Mesenchymal stem cell (in vitro differentiated cells and primary cell): ENCODE data around the gene UBE2E2.

ENCODE experiments used
- DNase-seq: peaks from one replicate; pipeline ENCODE4 v3.0.0-alpha.2; 2013
- H2AFZ ChIP-seq: one replicate; pipeline ENCODE4 v1.6.1; 2013; ENCODE audit warnings: low read depth, mild to moderate bottlenecking, control low read depth, inconsistent platforms, low read length, moderate library complexity
- H2AK5ac ChIP-seq: 2 replicates; pipeline ENCODE4 v1.6.1; 2013; ENCODE audit warnings: low read length, moderate library complexity, mild to moderate bottlenecking, inconsistent platforms; ENCODE audit not compliant: severe bottlenecking
- H2BK120ac ChIP-seq: one replicate; pipeline ENCODE4 v1.6.1; 2013; ENCODE audit warnings: low read depth, mild to moderate bottlenecking, inconsistent platforms, low read length, moderate library complexity
- H2BK12ac ChIP-seq, 2 experiments: one replicate each; pipeline ENCODE4 v1.6.1; 2013; ENCODE audit warnings: inconsistent platforms in 2 of 2, low read length in 2 of 2, mild to moderate bottlenecking in 2 of 2, moderate library complexity in 2 of 2, control low read depth in 1 of 2
- H2BK15ac ChIP-seq: one replicate; pipeline ENCODE4 v1.6.1; 2013; ENCODE audit warnings: mild to moderate bottlenecking, low read depth, inconsistent platforms; ENCODE audit not compliant: poor library complexity, severe bottlenecking
- H2BK5ac ChIP-seq: 2 replicates; pipeline ENCODE4 v1.6.1; 2013; ENCODE audit warnings: low read depth, mild to moderate bottlenecking, low read length, control low read depth, inconsistent platforms; ENCODE audit not compliant: poor library complexity, severe bottlenecking
- H3K14ac ChIP-seq, 2 experiments: one replicate each; pipeline ENCODE4 v1.6.1; 2013; ENCODE audit warnings: inconsistent platforms in 2 of 2, low read length in 2 of 2, control low read depth in 1 of 2, mild to moderate bottlenecking in 1 of 2, moderate library complexity in 1 of 2
- H3K18ac ChIP-seq, 2 experiments: one replicate each; pipeline ENCODE4 v1.6.1; 2013; ENCODE audit warnings: inconsistent platforms in 2 of 2, low read length in 2 of 2, control low read depth in 1 of 2, low read depth in 1 of 2, mild to moderate bottlenecking in 1 of 2
- H3K23ac ChIP-seq, 2 experiments: one replicate each; pipeline ENCODE4 v1.6.1; 2013; ENCODE audit warnings: inconsistent platforms in 2 of 2, low read length in 2 of 2, mild to moderate bottlenecking in 2 of 2, moderate library complexity in 2 of 2, control low read depth in 1 of 2
- H3K27ac ChIP-seq: 2 replicates; pipeline ENCODE4 v1.5.1; 2013; ENCODE audit warnings: mild to moderate bottlenecking, moderate library complexity, low read length, control low read depth, inconsistent platforms; ENCODE audit not compliant: poor library complexity, severe bottlenecking
- H3K27me3 ChIP-seq, 2 experiments: 2 replicates each; pipeline versions ENCODE4 v1.6.1 to v1.7.0; 2013; ENCODE audit warnings: low read length in 2 of 2, mild to moderate bottlenecking in 2 of 2, moderate library complexity in 2 of 2, control low read depth in 1 of 2, inconsistent platforms in 1 of 2; ENCODE audit not compliant: control insufficient read depth in 1 of 2, insufficient read depth in 1 of 2
- H3K36me3 ChIP-seq, 2 experiments: 2 replicates each; pipeline versions ENCODE4 v1.6.1 to v1.7.0; 2013; ENCODE audit warnings: low read length in 2 of 2, control low read depth in 1 of 2, inconsistent platforms in 1 of 2, low read depth in 1 of 2, mild to moderate bottlenecking in 1 of 2; ENCODE audit not compliant: insufficient read depth in 2 of 2, control insufficient read depth in 1 of 2
- H3K4ac ChIP-seq, 2 experiments: one replicate each; pipeline ENCODE4 v1.6.1; 2013; ENCODE audit warnings: inconsistent platforms in 2 of 2, low read length in 2 of 2, mild to moderate bottlenecking in 2 of 2, moderate library complexity in 2 of 2, control low read depth in 1 of 2, low read depth in 1 of 2
- H3K4me1 ChIP-seq: 2 replicates; pipeline ENCODE4 v1.6.1; 2013; ENCODE audit warnings: low read depth, low read length, control low read depth; ENCODE audit not compliant: control insufficient read depth, insufficient read depth
- H3K4me2 ChIP-seq: 2 replicates; pipeline ENCODE4 v1.6.1; 2013; ENCODE audit warnings: low read length, mild to moderate bottlenecking, inconsistent platforms; ENCODE audit not compliant: poor library complexity, severe bottlenecking
- H3K4me3 ChIP-seq, 2 experiments: 2 replicates each; pipeline versions ENCODE4 v1.5.1 to v1.7.0; 2013; ENCODE audit warnings: low read length in 2 of 2, mild to moderate bottlenecking in 2 of 2, control low read depth in 1 of 2, low read depth in 1 of 2; ENCODE audit not compliant: insufficient read depth in 1 of 2
- H3K79me1 ChIP-seq: replicated peaks from 2 replicates; pipeline ENCODE4 v1.6.1; 2013; ENCODE audit warnings: mild to moderate bottlenecking, control low read depth, low read length, inconsistent platforms; ENCODE audit not compliant: poor library complexity, severe bottlenecking
- H3K9ac ChIP-seq: 2 replicates; pipeline ENCODE4 v1.7.0; 2013; ENCODE audit warnings: mild to moderate bottlenecking, low read length, moderate library complexity
- H3K9me3 ChIP-seq: 2 replicates; pipeline ENCODE4 v1.7.0; 2013; ENCODE audit warnings: mild to moderate bottlenecking, low read length; ENCODE audit not compliant: control insufficient read depth
- H4K8ac ChIP-seq: one replicate; pipeline ENCODE4 v1.6.1; 2013; ENCODE audit warnings: inconsistent platforms, mild to moderate bottlenecking, low read length, moderate library complexity
- H4K91ac ChIP-seq: one replicate; pipeline ENCODE4 v1.6.1; 2013; ENCODE audit warnings: mild to moderate bottlenecking, low read length, inconsistent platforms
- WGBS: methylation state at CpG from one replicate; pipeline ENCODE4 v1.1.7; 2013; ENCODE audit warnings: mixed read lengths; 5-methylcytosine and 5-hydroxymethylcytosine counted together

Gene UBE2E2

DNA sequence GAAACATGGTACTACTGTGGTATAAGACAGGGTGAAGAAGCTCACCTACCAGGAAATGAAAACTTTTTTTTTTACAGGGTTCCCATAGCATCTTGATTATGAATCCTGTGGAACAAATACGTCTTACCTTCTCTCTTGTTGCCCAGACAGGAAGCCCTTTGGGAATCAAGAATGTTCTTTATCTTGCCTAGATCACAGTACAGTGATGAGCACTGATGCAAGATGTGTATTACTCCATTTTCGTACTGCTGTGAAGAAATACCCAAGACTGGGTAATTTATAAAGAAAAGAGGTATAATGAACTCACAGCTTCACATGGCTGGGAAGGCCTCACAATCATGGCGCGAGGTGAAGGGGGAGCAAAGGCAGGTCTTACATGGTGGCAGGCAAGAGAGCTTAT is 281.3 kb downstream of the UBE2E2 start:
- Histone ChIP-seq H2AFZ (no peak overlapping the region), H3K4me2 (no peak overlapping the region), H3K36me3 (peaks cover 2 to 12% of the 10 kb centered on the region in 2 experiments), H3K27me3 (no peaks in the 10 kb centered on the region), H3K14ac (no peak overlapping the region), H2BK5ac (no peak overlapping the region), H3K9ac (no peak overlapping the region), H4K91ac (no peak overlapping the region), H2BK12ac (no peak overlapping the region), H2BK15ac (no peak overlapping the region), H3K4ac (no peak overlapping the region), H3K18ac (no peak overlapping the region), H4K8ac (no peak overlapping the region), H3K4me1 (peaks cover 3% of the 10 kb centered on the region), H3K23ac (no peak overlapping the region), H3K79me1 (peaks cover 35% of the 10 kb centered on the region), H3K9me3 (peaks cover 11% of the 10 kb centered on the region), H3K27ac (no peak overlapping the region), H2AK5ac (no peak overlapping the region), H2BK120ac (no peak overlapping the region), H3K4me3 (no peak overlapping the region)
- WGBS, result 97% methylated on average over 4 of the region's 4 CpGs
- DNase-seq, result no peak

- no peak overlapping the region for H3K27ac ChIP-seq
- H2AFZ ChIP-seq, result no peak overlapping the region
- H2AK5ac ChIP-seq, result no peak overlapping the region
- peak overlapping the region in 1 of 2 experiments; percentile 96 for H3K23ac ChIP-seq
- peaks cover 5% of the 10 kb centered on the region for H3K9me3 ChIP-seq
- H4K91ac ChIP-seq, result no peak overlapping the region
- H2BK15ac ChIP-seq, result no peak overlapping the region
- H3K4ac ChIP-seq, result no peak overlapping the region
- no peak overlapping the region for H2BK5ac ChIP-seq
- H3K14ac ChIP-seq, result peak overlapping the region in 1 of 2 experiments; percentile 93
- peaks cover 0 to 3% of the 10 kb centered on the region in 2 experiments for H3K36me3 ChIP-seq
- H3K4me3 ChIP-seq, result peak overlapping the region in 1 of 2 experiments; percentile 42
- H3K27me3 ChIP-seq, result no peaks in the 10 kb centered on the region
- no peak overlapping the region for H2BK120ac ChIP-seq
- 94% methylated on average over 6 of the region's 6 CpGs for WGBS
- no peak overlapping the region for H4K8ac ChIP-seq
- no peak overlapping the region for H3K4me2 ChIP-seq
- H3K79me1 ChIP-seq, result peaks cover 28% of the 10 kb centered on the region
- H3K18ac ChIP-seq, result no peak overlapping the region
- no peak for DNase-seq
- H3K4me1 ChIP-seq, result peaks cover 2% of the 10 kb centered on the region
- no peak overlapping the region for H3K9ac ChIP-seq
- H2BK12ac ChIP-seq, result no peak overlapping the region
Observed at GRCh38 chr3:23485922-23486321, 282.8 kb downstream of the UBE2E2 start.

DNA sequence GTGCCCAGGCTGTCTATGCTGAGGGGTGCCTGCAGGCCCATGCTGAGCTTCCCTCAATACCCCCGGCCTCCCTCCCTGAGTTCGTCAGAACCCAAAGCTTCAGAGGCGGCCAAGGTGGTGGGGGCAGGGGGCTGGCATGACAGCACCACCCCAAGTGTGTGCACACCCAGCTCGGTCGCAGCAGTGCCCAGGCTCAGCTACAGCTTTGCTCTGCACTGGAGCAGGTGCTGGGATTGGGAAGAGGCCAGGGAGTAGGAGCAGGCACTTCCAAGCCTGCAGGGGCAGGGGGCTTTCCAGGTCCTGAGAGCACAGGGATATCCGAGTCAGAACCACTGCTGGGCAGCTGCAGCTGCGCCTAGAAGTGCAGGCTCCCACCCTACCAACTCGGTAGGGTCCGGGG is 283.9 kb downstream of the UBE2E2 start:
- Histone ChIP-seq H2BK15ac (no peak overlapping the region), H3K4me1 (peaks cover 2% of the 10 kb centered on the region), H3K4me2 (no peak overlapping the region), H3K27me3 (no peaks in the 10 kb centered on the region), H3K36me3 (peaks cover 0 to 3% of the 10 kb centered on the region in 2 experiments), H3K27ac (no peak overlapping the region), H3K4ac (no peak overlapping the region), H4K8ac (no peak overlapping the region), H4K91ac (no peak overlapping the region), H2BK120ac (no peak overlapping the region), H2AK5ac (no peak overlapping the region), H3K23ac (no peak overlapping the region), H3K14ac (peak overlapping the region in 1 of 2 experiments; percentile 26), H3K9me3 (peaks cover 5% of the 10 kb centered on the region), H2BK12ac (no peak overlapping the region), H3K18ac (no peak overlapping the region), H3K4me3 (no peak overlapping the region), H2BK5ac (no peak overlapping the region), H3K79me1 (peaks cover 37% of the 10 kb centered on the region), H3K9ac (no peak overlapping the region), H2AFZ (no peak overlapping the region)
- no peak for DNase-seq
- WGBS, result 97% methylated on average over 9 of the region's 9 CpGs

GRCh38 chr3:23488618-23489017 is 285.5 kb downstream of the UBE2E2 start:
- Histone ChIP-seq H3K4me2 (no peak overlapping the region), H2AK5ac (no peak overlapping the region), H4K91ac (no peak overlapping the region), H3K27me3 (no peaks in the 10 kb centered on the region), H3K4ac (no peak overlapping the region), H2BK120ac (no peak overlapping the region), H2BK12ac (no peak overlapping the region), H3K4me1 (peaks cover 2% of the 10 kb centered on the region), H3K9ac (no peak overlapping the region), H3K9me3 (peaks cover 5% of the 10 kb centered on the region), H3K79me1 (peaks cover 37% of the 10 kb centered on the region), H3K23ac (no peak overlapping the region), H3K4me3 (no peak overlapping the region), H2BK15ac (no peak overlapping the region), H2BK5ac (no peak overlapping the region), H3K27ac (no peak overlapping the region), H3K18ac (no peak overlapping the region), H2AFZ (no peak overlapping the region), H3K36me3 (peaks cover 0 to 3% of the 10 kb centered on the region in 2 experiments), H3K14ac (no peak overlapping the region), H4K8ac (no peak overlapping the region)
- DNase-seq, result no peak
- WGBS, result 82% methylated on average over 1 of the region's 3 CpGs
